T-cell (primary cell): ENCODE data around the gene DMRT1. TPM values are rescaled to one million over a fixed set of nuclear protein-coding genes. Genes with fewer than 3 reads are reported as not detected.

Source experiments
- ATAC-seq, 4 experiments: fragments of 200-7000 bp in 3 of 4; fragments of 150-1000 bp in 1 of 4; cut with Tn5 transposase; replicated peaks in 1 of 4; 1 replicate in 3 of 4; 2 replicates in 1 of 4; pipeline ENCODE4 v1.10.0; 2021; ENCODE audit warnings: moderate library complexity in 3 of 4, mild to moderate bottlenecking in 2 of 4, moderate number of reproducible peaks in 1 of 4
- CTCF ChIA-PET, 2 donors: fragments of 300-600 bp; sonication (Branson Sonifier 250); formaldehyde crosslinking; loops; one replicate each; lab custom pipeline; 2022; ENCODE audit warnings: antibody characterized with exemption in 2 of 2; lab: Charles Lee
- POLR2A ChIA-PET, 2 donors: fragments of 300-600 bp; sonication (Branson Sonifier 250); formaldehyde crosslinking; loops; one replicate each; lab custom pipeline; 2022; ENCODE audit warnings: antibody characterized with exemption in 2 of 2; lab: Charles Lee
- DNase-seq, 35 experiments: peaks; one replicate each; pipeline versions ENCODE4 v3.0.0 to v3.0.0-alpha.2; 2013 to 2023
- H3K27ac ChIP-seq: one replicate; pipeline ENCODE4 v1.5.1; 2013; ENCODE audit warnings: low read length
- H3K27me3 ChIP-seq, 2 experiments: replicated peaks in 1 of 2; 1 replicate in 1 of 2; 2 replicates in 1 of 2; pipeline versions ENCODE4 v1.6.1 to v1.7.0; 2013; ENCODE audit warnings: low read length in 1 of 2, mixed read lengths in 1 of 2; ENCODE audit not compliant: control insufficient read depth in 2 of 2, insufficient read depth in 2 of 2; ENCODE audit errors: extremely low read depth in 1 of 2
- H3K36me3 ChIP-seq, 2 donors: 1 replicate in 1 of 2; 2 replicates in 1 of 2; pipeline versions ENCODE4 v1.6.1 to v1.7.0; 2013; ENCODE audit warnings: low read length in 1 of 2; ENCODE audit not compliant: control insufficient read depth in 2 of 2, insufficient read depth in 1 of 2; ENCODE audit errors: extremely low read depth in 1 of 2
- H3K4me1 ChIP-seq, 2 experiments: 1 replicate in 1 of 2; 2 replicates in 1 of 2; pipeline versions ENCODE4 v1.6.1 to v1.7.0; 2013; ENCODE audit warnings: low read length in 2 of 2, mixed read lengths in 1 of 2; ENCODE audit not compliant: insufficient read depth in 2 of 2, control insufficient read depth in 1 of 2; ENCODE audit errors: extremely low read depth in 1 of 2
- H3K4me3 ChIP-seq, 2 donors: 1 replicate in 1 of 2; 2 replicates in 1 of 2; pipeline versions ENCODE4 v1.5.1 to v1.7.0; 2013; ENCODE audit warnings: mild to moderate bottlenecking in 2 of 2, low read length in 1 of 2, moderate library complexity in 1 of 2; ENCODE audit not compliant: control insufficient read depth in 1 of 2; ENCODE audit errors: extremely low read depth in 1 of 2
- H3K9me3 ChIP-seq: 2 replicates; pipeline ENCODE4 v1.7.0; 2013
- H3K27ac Mint-ChIP-seq, 2 donors: one replicate each; pipeline ENCODE4 v1.8.0; 2020 to 2021; ENCODE audit warnings: mild to moderate bottlenecking in 2 of 2, mixed read lengths in 2 of 2
- H3K27me3 Mint-ChIP-seq, 2 donors: one replicate each; pipeline ENCODE4 v1.8.0; 2021 to 2022; ENCODE audit warnings: mixed read lengths in 2 of 2
- H3K36me3 Mint-ChIP-seq: one replicate; pipeline ENCODE4 v1.8.0; 2021; ENCODE audit warnings: mixed read lengths
- H3K4me1 Mint-ChIP-seq, 3 donors: one replicate each; pipeline ENCODE4 v1.8.0; 2020 to 2022; ENCODE audit warnings: mixed read lengths in 3 of 3, mild to moderate bottlenecking in 1 of 3
- H3K4me3 Mint-ChIP-seq, 3 donors: one replicate each; pipeline ENCODE4 v1.8.0; 2020 to 2022; ENCODE audit warnings: mild to moderate bottlenecking in 3 of 3, mixed read lengths in 3 of 3, moderate library complexity in 3 of 3
- H3K9me3 Mint-ChIP-seq, 3 donors: one replicate each; pipeline ENCODE4 v1.8.0; 2020 to 2022; ENCODE audit warnings: mixed read lengths in 3 of 3
- WGBS: methylation state at CpG from one replicate; pipeline ENCODE4 v1.1.5; 2013; ENCODE audit warnings: missing lambda C conversion rate; ENCODE audit not compliant: insufficient coverage; 5-methylcytosine and 5-hydroxymethylcytosine counted together
- total RNA-seq, 35 experiments: library from RNA in 6 of 35; stranded (reverse) in 6 of 35; fragments of 120-200 nt in 1 of 35; gene quantifications; one replicate each; pipeline versions ENCODE4 v1.2.1 to v1.2.4 and lab custom pipeline; 2013 to 2026

DMRT1 gene
- total RNA-seq, 5 donors from 2014 or later (not counting 1 experiment from before 2014, with no cell fraction given), result not detected

DNA sequence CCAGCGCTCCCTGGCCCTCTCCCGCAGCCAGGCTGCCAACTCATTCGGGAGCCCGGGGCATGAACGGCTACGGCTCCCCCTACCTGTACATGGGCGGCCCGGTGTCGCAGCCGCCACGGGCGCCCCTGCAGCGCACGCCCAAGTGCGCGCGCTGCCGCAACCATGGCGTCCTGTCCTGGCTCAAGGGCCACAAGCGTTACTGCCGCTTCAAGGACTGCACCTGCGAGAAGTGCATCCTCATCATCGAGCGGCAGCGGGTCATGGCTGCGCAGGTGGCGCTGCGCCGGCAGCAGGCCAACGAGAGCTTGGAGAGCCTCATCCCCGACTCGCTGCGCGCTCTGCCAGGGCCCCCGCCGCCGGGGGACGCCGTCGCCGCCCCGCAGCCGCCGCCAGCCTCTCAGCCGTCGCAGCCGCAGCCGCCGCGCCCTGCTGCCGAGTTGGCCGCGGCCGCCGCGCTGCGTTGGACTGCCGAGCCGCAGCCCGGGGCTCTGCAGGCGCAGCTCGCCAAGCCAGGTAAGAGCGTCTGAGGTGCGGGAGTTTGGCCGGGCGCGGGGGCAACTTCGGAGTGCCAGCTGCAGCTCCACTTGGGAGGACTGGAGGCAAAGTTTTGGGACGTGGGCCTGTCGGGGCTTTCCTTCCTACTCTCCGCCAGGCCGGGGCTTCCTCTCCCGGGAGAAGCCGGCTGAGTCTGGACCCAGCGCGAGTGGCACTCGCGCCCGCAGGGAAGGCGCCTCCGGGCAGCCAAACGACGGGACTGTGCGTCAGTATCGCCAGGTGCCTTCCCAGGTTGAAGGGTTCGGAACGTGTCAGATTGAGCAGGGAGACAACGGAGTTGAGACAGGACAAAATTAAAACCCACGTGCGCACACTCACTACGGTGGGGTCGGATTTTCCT lies 135.7 kb downstream of the DMRT1 start:
- Mint-ChIP-seq H3K4me1 (peaks cover 18 to 25% (median 22%) of the 10 kb centered on the region in 3 donors), H3K27me3 (peaks cover 71 to 79% of the 10 kb centered on the region in 2 donors), H3K4me3 (no peak overlapping the region), H3K36me3 (no peaks in the 10 kb centered on the region), H3K27ac (no peak overlapping the region), H3K9me3 (no peaks in the 10 kb centered on the region)
- Histone ChIP-seq H3K27ac (no peak overlapping the region), H3K36me3 (no peaks in the 10 kb centered on the region), H3K4me1 (peaks cover 0 to 17% of the 10 kb centered on the region in 2 experiments), H3K9me3 (peaks cover 2% of the 10 kb centered on the region), H3K27me3 (peaks cover 33 to 73% of the 10 kb centered on the region in 2 experiments), H3K4me3 (no peak overlapping the region)
- POLR2A ChIA-PET, result no interaction called here
- 5% methylated on average over 88 of the region's 92 CpGs for WGBS
- ATAC-seq, result no peak
- DNase-seq, result no peak
- CTCF ChIA-PET, result no interaction called here

DNA sequence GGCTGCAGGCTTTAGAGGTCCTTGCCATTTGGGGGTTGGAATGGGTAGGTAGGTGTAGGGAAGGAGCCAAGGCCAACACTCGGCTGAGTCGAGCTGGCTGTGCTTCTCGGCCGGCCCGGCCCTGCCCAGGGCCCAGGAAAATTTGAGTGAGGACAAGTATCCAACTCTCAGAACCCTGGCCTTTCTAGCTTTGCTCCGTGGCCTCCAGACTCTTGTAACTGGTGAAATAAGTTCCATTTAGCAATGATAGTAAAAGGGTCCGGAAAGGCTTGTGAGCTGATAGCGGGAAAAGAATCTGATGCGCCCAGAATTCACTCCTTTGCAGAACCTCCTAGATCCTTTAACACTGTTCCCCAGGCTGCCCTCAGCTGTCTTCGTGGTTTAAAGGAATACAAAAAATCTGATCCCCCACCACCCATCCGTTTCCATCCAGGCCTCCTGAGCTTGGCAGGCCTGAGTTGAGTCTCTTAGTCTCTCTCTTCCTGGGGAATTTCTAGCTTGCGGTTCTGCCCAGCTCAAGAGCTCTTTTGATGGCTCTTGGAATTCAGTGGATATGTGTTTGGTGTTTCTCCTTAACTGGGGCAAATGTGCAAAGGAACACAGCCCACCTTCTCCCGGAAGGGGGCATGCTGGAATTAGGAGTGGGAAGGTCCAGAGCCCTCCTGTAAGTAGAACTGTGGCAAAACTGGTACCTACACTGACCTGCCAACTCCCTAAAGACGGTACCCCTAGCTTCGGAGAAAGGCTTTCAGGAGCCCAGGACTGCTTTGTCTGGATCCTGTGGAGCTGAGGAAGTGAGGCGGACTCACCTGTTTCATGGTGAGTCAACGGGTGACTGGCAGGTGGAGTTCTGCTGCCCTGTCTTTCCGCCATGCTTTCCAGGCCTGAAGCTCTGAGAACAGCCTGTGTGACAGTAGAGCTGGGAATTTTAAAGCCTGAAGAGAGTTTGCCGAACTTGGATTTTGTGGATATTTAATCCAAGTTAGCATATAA lies 136.6 kb downstream of the DMRT1 start:
- Histone ChIP-seq H3K27me3 (peaks cover 34 to 69% of the 10 kb centered on the region in 2 experiments), H3K4me1 (peaks cover 0 to 7% of the 10 kb centered on the region in 2 experiments), H3K4me3 (no peak overlapping the region), H3K9me3 (peaks cover 2% of the 10 kb centered on the region), H3K36me3 (no peaks in the 10 kb centered on the region), H3K27ac (no peak overlapping the region)
- 10% methylated on average over 10 of the region's 19 CpGs for WGBS
- Mint-ChIP-seq H3K4me3 (no peak overlapping the region), H3K4me1 (peaks cover 17 to 22% (median 19%) of the 10 kb centered on the region in 3 donors), H3K36me3 (no peaks in the 10 kb centered on the region), H3K27ac (no peak overlapping the region), H3K27me3 (peaks cover 78 to 84% of the 10 kb centered on the region in 2 donors), H3K9me3 (no peaks in the 10 kb centered on the region)
- CTCF ChIA-PET, result no interaction called here
- no peak for DNase-seq
- POLR2A ChIA-PET, result no interaction called here
- ATAC-seq, result no peak

GRCh38 chr9:979983-980382 lies 138.5 kb downstream of the DMRT1 start:
- Mint-ChIP-seq H3K27ac (no peak overlapping the region), H3K36me3 (no peaks in the 10 kb centered on the region), H3K9me3 (no peaks in the 10 kb centered on the region), H3K27me3 (peaks cover 71 to 83% of the 10 kb centered on the region in 2 donors), H3K4me3 (no peak overlapping the region), H3K4me1 (peaks cover 5 to 9% (median 8%) of the 10 kb centered on the region in 3 donors)
- peaks cover 25 to 60% of the 10 kb centered on the region in 2 experiments for H3K27me3 ChIP-seq
- no peak overlapping the region for H3K27ac ChIP-seq
- POLR2A ChIA-PET, result no interaction called here
- ATAC-seq (no peak), DNase-seq (no peak)
- H3K36me3 ChIP-seq, result no peaks in the 10 kb centered on the region
- no peak overlapping the region for H3K4me3 ChIP-seq
- CTCF ChIA-PET, result interaction anchor here in 1 of 2 donors (0.7 to 0.9 kb wide), 2 partner anchors 9 to 1100 kb away, joined by 3 read pairs; no protein-coding TSS in a partner anchor
- no CpG with 5 or more reads among the region's 2 CpGs for WGBS
- H3K4me1 ChIP-seq, result peaks cover 0 to 2% of the 10 kb centered on the region in 2 experiments
- H3K9me3 ChIP-seq, result peaks cover 2% of the 10 kb centered on the region

- ATAC-seq (no peak), DNase-seq (no peak)
- Histone ChIP-seq H3K4me1 (peaks cover 0 to 2% of the 10 kb centered on the region in 2 experiments), H3K27me3 (peaks cover 22 to 55% of the 10 kb centered on the region in 2 experiments), H3K27ac (no peak overlapping the region), H3K9me3 (peaks cover 2% of the 10 kb centered on the region), H3K36me3 (no peaks in the 10 kb centered on the region), H3K4me3 (no peak overlapping the region)
- Mint-ChIP-seq H3K27me3 (peaks cover 66 to 78% of the 10 kb centered on the region in 2 donors), H3K4me3 (no peak overlapping the region), H3K27ac (no peak overlapping the region), H3K36me3 (no peaks in the 10 kb centered on the region), H3K4me1 (peaks cover 4 to 8% (median 5%) of the 10 kb centered on the region in 3 donors), H3K9me3 (no peaks in the 10 kb centered on the region)
- POLR2A ChIA-PET, result no interaction called here
- CTCF ChIA-PET, result interaction anchor here (0.6 to 0.9 kb wide), 3 partner anchors 9 to 1100 kb away, joined by 3 to 4 read pairs (median 3); no protein-coding TSS in a partner anchor
- WGBS, result no CpG with 5 or more reads among the region's 4 CpGs
These were observed 139.1 kb downstream of the DMRT1 start for GRCh38 chr9:980640-981039.

DNA sequence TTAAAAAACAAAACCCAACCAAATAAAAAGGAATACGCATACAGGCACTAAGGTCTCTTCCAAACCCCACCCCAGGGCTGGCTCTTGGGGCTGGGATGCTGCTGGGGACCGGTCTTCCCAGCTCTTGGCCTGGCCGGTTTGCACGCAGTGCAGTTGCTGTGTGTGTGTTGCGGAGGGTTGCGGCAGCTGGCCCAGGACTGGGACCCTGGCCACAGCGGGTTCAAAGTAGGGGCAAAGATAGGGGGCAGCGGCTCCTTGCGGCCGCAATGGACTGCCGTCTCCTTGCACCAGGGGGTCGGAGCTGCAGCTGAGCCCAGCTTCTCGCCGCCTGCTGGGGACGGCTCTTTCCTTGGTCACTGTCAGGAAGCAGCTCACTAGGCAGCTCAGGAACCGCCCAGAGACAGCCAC lies 140.0 kb downstream of the DMRT1 start:
- peaks cover 23 to 50% of the 10 kb centered on the region in 2 experiments for H3K27me3 ChIP-seq
- peaks cover 64 to 82% of the 10 kb centered on the region in 2 donors for H3K27me3 Mint-ChIP-seq

More for the DNA sequence above, 140.0 kb downstream of the DMRT1 start:
- ChIA-PET POLR2A (no interaction called here), CTCF (no interaction called here)
- Mint-ChIP-seq H3K9me3 (no peaks in the 10 kb centered on the region), H3K36me3 (no peaks in the 10 kb centered on the region), H3K4me1 (peaks cover 2 to 5% (median 3%) of the 10 kb centered on the region in 3 donors), H3K27ac (no peak overlapping the region), H3K4me3 (no peak overlapping the region)
- H3K4me1 ChIP-seq, result no peaks in the 10 kb centered on the region
- no peak for DNase-seq
- ATAC-seq, result no peak
- H3K27ac ChIP-seq, result no peak overlapping the region
- no peaks in the 10 kb centered on the region for H3K36me3 ChIP-seq
- WGBS, result 15% methylated on average over 15 of the region's 16 CpGs
- no peak overlapping the region for H3K4me3 ChIP-seq
- H3K9me3 ChIP-seq, result peaks cover 2% of the 10 kb centered on the region
